MM.1S (cell line): ENCODE data around the gene STXBP6.

Source experiments
- DNase-seq: peaks from one replicate; pipeline ENCODE4 v3.0.0-alpha.2; 2015
- H2AFZ ChIP-seq: fragments of 300-600 bp; sonication (generic); 2 replicates; pipeline ENCODE4 v1.6.0; 2016; ENCODE audit warnings: antibody characterized with exemption, low read length
- H3F3A ChIP-seq: fragments of 300-600 bp; sonication (generic); 2 replicates; pipeline ENCODE4 v1.6.1; 2016; ENCODE audit warnings: mild to moderate bottlenecking, antibody characterized with exemption, low read length, moderate library complexity, mixed read lengths; ENCODE audit not compliant: insufficient read depth
- H3K27ac ChIP-seq: fragments of 300-600 bp; sonication (generic); 2 replicates; pipeline ENCODE4 v1.5.1; 2016; ENCODE audit warnings: mild to moderate bottlenecking, low read length
- H3K27me3 ChIP-seq: fragments of 300-600 bp; sonication (generic); replicated peaks from 2 replicates; pipeline ENCODE4 v1.6.0; 2016; ENCODE audit warnings: low read length; ENCODE audit not compliant: insufficient read depth
- H3K36me3 ChIP-seq: fragments of 300-600 bp; sonication (generic); replicated peaks from 2 replicates; pipeline ENCODE4 v1.6.1; 2016; ENCODE audit warnings: mild to moderate bottlenecking, low read length, mixed read lengths; ENCODE audit not compliant: insufficient read depth
- H3K4me1 ChIP-seq: fragments of 300-600 bp; sonication (generic); 2 replicates; pipeline ENCODE4 v1.6.1; 2016; ENCODE audit warnings: low read length, mixed read lengths
- H3K4me2 ChIP-seq: fragments of 300-600 bp; sonication (generic); 2 replicates; pipeline ENCODE4 v1.6.0; 2016; ENCODE audit warnings: low read depth, low read length
- H3K4me3 ChIP-seq: fragments of 300-600 bp; sonication (generic); 2 replicates; pipeline ENCODE4 v1.5.1; 2016; ENCODE audit warnings: low read length, mixed read lengths
- H3K79me2 ChIP-seq: fragments of 300-600 bp; sonication (generic); 2 replicates; pipeline ENCODE4 v1.6.1; 2016; ENCODE audit warnings: mixed run types, low read length, mixed read lengths
- H3K9ac ChIP-seq: fragments of 300-600 bp; sonication (generic); 2 replicates; pipeline ENCODE4 v1.6.1; 2016; ENCODE audit warnings: low read length, mixed read lengths
- H3K9me2 ChIP-seq: fragments of 300-600 bp; sonication (generic); replicated peaks from 2 replicates; pipeline ENCODE4 v1.6.1; 2016; ENCODE audit warnings: mild to moderate bottlenecking, low read length, mixed read lengths; ENCODE audit not compliant: insufficient read depth
- H3K9me3 ChIP-seq: fragments of 300-600 bp; sonication (generic); replicated peaks from 2 replicates; pipeline ENCODE4 v1.6.1; 2016; ENCODE audit warnings: mild to moderate bottlenecking, low read length, mixed read lengths; ENCODE audit not compliant: insufficient read depth
- H4K20me1 ChIP-seq: fragments of 300-600 bp; sonication (generic); 2 replicates; pipeline ENCODE4 v1.6.1; 2016; ENCODE audit warnings: mild to moderate bottlenecking, low read length, moderate library complexity, mixed read lengths; ENCODE audit not compliant: insufficient read depth
- CTCF ChIP-seq: fragments of 300-600 bp; sonication (generic); IDR thresholded peaks from 2 replicates; pipeline ENCODE4 v1.5.1; 2016; ENCODE audit warnings: antibody characterized with exemption, low read length, mixed read lengths
- EZH2 ChIP-seq: fragments of 300-600 bp; sonication (generic); optimal IDR thresholded peaks from 2 replicates; pipeline ENCODE3; 2017; ENCODE audit warnings: low read depth, mild to moderate bottlenecking, antibody characterized with exemption, low read length, mixed read lengths
- EZH2phosphoT487 ChIP-seq: fragments of 300-600 bp; sonication (generic); IDR thresholded peaks from 2 replicates; pipeline ENCODE4 v1.6.1; 2018; ENCODE audit warnings: antibody characterized with exemption, low read length

The STXBP6 gene

GRCh38 chr14:24818823-24819341 lies 231.1 kb downstream of the STXBP6 start:
- H3K9me3 ChIP-seq: no peaks in the 10 kb centered on the region
- no peak overlapping the region for H3K4me2 ChIP-seq
- no peaks in the 10 kb centered on the region for H3K36me3 ChIP-seq
- H3K9me2 ChIP-seq: no peaks in the 10 kb centered on the region
- H3K4me3 ChIP-seq: no peak overlapping the region
- H2AFZ ChIP-seq: no peak overlapping the region
- TF ChIP-seq CTCF (no peak), EZH2 (no peak), EZH2phosphoT487 (no peak)
- no peaks in the 10 kb centered on the region for H3K4me1 ChIP-seq
- no peaks in the 10 kb centered on the region for H3F3A ChIP-seq
- no peaks in the 10 kb centered on the region for H3K27me3 ChIP-seq
- H3K27ac ChIP-seq: no peak overlapping the region
- H3K9ac ChIP-seq: no peak overlapping the region
- DNase-seq: no peak
- no peaks in the 10 kb centered on the region for H4K20me1 ChIP-seq
- no peaks in the 10 kb centered on the region for H3K79me2 ChIP-seq

- Histone ChIP-seq H2AFZ (no peak overlapping the region), H3F3A (no peaks in the 10 kb centered on the region), H3K27ac (no peak overlapping the region), H3K4me1 (no peaks in the 10 kb centered on the region), H4K20me1 (no peaks in the 10 kb centered on the region), H3K79me2 (no peaks in the 10 kb centered on the region), H3K4me3 (no peak overlapping the region), H3K9me3 (no peaks in the 10 kb centered on the region), H3K9me2 (no peaks in the 10 kb centered on the region), H3K36me3 (no peaks in the 10 kb centered on the region), H3K4me2 (no peak overlapping the region), H3K9ac (no peak overlapping the region), H3K27me3 (no peaks in the 10 kb centered on the region)
- no peak for TF ChIP-seq EZH2phosphoT487
- TF ChIP-seq EZH2: no peak
- TF ChIP-seq CTCF: no peak
- DNase-seq: no peak
Measured at GRCh38 chr14:24818058-24818822, 231.7 kb downstream of the STXBP6 start.

GRCh38 chr14:24817212-24818057 lies 232.5 kb downstream of the STXBP6 start:
- H4K20me1 ChIP-seq: no peaks in the 10 kb centered on the region
- no peak overlapping the region for H3K27ac ChIP-seq
- no peak overlapping the region for H2AFZ ChIP-seq
- no peak overlapping the region for H3K4me2 ChIP-seq
- H3K79me2 ChIP-seq: no peaks in the 10 kb centered on the region
- no peaks in the 10 kb centered on the region for H3F3A ChIP-seq
- TF ChIP-seq EZH2 (no peak), EZH2phosphoT487 (no peak), CTCF (no peak)
- no peaks in the 10 kb centered on the region for H3K36me3 ChIP-seq
- H3K4me3 ChIP-seq: no peak overlapping the region
- no peak for DNase-seq
- no peaks in the 10 kb centered on the region for H3K9me3 ChIP-seq
- no peaks in the 10 kb centered on the region for H3K4me1 ChIP-seq
- no peaks in the 10 kb centered on the region for H3K9me2 ChIP-seq
- H3K27me3 ChIP-seq: no peaks in the 10 kb centered on the region
- no peak overlapping the region for H3K9ac ChIP-seq
